Activated T-cell treated with anti-CD3 and anti-CD28 coated beads for 4 hours (primary cell): Measurements from ENCODE around the gene PDZD4.

Source experiments
- DNase-seq: peaks from one replicate; pipeline ENCODE4 v3.0.0-alpha.2; 2020

The PDZD4 gene

DNA sequence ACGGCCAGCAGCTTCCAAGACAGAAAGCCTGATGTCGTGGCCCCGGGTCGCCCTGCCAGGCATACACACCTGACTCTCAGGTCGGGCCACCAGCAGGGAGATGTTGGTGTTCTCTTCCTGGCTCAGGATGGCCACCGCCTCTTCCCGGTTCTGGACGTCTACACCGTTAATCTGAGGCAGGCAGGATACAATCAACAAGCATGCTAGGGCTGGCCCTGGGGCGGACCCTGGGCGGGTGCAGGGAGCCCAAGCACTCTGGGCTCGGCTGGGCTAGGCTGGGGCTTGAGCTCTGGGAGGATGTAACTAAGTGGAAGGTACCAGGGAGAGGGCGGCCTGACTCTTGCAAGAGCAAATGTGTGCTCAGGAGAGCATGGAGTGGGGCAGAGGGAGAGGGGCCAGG, 24.9 kb downstream of the PDZD4 start:
- no peak for DNase-seq

DNA sequence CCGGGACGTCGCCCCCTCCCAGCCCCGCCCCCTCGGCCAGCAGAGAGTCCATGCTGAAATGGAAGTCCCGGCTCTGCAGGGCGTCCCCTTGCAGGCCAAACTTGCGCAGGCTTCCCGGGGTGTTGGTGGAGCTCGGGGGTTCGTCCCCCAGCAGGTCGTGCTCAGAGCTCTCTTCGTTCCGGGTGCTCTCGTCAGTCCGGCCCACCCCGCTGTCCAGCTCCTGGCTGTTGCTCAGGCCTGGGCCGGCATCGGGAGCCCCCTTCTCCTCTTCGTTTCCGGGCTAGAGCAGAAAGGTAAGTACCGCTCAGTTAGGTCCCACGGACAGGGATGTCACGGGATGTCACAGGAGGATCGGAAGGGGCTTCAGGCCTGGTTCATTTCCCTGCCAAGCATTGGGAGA, 25.7 kb downstream of the PDZD4 start:
- DNase-seq, result no peak

DNA sequence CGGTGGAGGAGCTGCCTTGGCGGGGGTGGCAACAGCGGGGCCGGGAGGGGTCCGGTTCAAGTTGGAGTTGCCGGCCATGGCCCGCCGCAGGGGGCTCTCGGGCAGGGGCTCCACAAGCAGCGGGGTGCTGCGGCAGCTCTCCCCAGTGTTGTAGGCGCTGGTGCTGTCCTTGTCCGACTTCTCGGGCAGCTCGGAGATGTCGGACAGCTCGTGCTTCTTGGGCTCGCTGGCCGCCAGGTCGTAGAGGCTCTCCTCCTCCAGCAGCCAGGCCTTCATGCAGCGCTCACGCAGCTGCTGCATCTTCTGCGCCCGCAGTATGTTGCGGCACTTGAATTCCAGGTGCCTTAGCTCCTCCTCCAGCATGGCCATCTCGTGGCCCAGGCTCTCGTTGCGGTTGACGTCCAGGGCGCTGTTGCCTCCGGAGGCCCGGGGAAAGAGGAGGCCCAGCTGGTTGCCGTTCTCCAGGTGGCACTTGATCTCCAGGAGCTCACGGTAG, 26.2 kb downstream of the PDZD4 start:
- DNase-seq, result no peak

DNA sequence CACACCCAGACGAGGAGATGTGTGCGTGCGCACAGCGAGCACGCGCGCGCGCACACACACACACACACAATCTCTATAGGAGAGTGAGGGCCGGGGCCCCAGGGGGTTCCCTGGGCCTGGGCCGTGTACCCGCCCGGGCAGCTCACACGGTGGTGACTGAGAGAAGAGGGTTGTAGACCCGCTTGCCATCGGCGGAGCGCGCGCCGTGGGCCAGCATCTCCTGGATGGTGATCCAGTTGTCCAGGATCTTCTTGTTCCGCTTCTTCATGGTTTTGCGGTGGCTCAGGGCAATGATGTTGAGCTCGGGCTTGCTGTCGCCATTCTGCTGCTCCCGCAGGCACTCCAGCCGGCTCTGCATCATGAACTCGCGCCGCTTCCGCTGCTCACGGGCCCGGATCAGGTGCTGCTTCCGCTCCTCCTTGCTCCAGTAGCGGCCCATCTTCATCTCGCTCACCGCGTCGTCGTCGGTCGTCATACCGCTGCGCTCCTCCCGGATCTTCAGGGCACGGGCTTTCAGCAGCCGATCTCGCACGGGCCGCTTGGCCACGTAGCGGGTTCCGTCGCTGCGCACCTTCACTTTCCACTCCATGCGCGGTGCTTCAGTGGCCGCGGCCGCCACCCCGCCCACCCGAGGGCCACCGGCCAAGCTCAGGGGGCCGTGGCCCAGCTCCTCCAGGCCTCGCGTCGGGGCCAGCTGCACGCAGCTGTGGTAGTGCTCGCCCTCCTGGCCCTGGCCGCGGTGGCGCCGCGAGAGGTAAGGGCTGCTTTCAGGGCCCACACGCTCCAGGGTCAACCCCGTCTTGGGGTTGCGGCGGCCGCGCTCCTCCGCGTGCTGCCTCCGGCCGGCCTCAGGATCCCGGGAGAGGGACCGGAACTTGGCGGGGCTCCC, 26.9 kb downstream of the PDZD4 start:
- DNase-seq, result no peak

DNA sequence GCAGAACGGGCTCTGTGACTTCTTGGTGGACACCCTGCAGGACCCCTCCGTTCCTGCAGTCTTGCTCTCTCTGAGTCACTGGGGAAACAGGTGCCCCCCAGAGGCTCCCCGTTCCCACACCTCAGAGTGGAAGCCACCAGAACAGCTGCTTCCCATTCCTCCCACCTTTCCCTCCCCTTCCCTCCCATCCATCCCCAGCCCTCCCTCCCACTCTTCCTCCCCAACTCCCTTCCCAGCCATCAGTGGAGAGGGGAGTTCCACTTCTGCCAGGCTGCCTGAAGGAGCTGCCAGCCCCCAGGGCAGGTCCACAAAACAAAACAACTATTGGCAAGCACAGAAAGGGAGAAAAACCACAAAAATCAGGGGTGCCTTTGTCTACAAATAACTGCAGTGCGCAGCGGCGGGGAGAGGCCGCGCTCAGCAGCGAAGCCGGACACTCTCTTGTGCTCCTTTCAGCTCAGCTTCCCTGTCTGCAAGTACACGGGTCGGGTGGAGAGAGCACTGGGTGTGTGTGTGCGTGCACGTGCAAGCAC, 27.8 kb downstream of the PDZD4 start:
- DNase-seq, result no peak

DNA sequence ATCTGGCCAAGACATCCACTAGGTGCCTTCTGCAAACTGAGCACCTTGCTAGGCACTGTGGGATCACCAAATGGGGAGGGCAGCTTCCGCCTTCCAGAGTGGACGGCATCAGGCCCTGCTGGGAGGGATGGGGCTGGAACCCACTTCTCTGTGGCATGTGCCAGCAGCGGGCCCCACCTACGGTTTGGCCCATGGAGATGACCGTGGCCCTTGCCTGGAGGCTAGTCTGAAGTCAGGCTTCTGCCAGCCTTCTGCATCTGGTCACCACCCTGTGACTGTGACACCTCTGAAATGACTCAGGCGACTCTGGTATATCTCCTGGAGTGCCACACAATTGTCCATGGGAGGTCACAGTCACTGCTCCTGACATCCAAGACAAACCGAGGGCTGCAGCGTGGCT, 28.7 kb downstream of the PDZD4 start:
- no peak for DNase-seq

DNA sequence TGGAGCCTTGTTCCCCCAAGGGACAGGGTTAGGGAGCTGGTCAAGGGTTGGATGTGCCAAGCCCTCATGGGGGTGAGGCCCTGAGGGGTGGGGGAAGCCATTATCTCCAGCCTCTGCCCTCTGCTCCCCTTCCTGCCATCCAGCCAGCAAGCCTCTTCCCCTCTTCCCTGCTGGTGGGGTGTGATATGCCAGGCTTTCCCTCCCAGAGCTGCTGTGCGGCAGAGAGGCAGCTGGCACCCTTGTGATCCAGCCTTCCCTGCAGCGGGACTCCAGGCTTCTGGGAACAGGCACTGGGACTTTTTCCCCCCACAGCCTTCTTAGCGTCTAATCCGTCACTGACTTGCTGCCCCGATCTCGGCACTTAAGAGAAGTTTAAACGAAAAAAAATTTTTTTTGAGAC, 29.6 kb downstream of the PDZD4 start:
- DNase-seq, result no peak

DNA sequence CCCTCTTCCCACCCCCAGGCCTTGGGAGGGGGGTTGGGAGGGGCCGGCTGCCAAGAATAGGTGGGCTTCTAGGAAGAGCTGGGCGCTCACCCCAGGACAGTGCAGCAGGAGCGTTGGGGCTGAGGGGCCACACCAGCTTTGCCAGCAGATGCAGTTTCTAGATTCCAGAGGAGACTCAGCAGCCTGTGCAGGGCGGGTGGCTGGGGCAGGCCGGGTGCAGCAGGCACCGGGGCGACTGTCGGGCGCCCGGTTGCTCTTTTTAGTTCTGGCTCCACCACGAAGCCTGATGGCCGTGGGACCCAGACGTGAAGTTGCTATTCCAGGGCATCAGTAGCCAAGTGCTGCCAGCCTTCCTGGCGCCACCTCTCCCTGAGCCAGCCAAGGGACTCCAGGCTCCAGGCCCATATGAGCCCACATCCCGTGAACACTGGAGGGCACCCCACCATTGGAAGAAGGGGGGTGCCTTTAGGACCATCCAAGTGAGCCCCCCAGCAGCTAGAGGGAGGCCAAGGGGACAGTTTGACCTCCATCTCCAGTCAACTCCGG, 30.1 kb downstream of the PDZD4 start:
- no peak for DNase-seq

DNA sequence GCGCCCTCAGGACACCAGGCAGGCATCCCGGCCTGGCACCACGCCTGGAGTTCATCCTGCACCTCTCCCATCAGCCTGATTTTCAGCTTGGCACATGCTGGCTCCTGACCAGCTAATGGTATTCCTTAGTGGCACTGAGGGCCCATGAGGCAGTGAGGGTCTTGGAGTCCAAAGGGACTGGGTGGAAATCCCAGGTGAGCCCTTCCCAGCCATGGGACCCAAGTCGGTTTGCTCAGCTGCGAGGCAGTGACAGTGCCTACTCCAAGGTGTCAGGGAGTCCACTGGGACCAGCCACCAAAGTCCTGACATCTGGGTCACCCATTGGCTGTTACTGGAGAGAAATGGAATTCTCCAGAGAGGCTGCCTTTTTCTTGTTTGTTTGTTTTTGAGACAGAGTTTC, 31.0 kb downstream of the PDZD4 start:
- DNase-seq, result no peak

DNA sequence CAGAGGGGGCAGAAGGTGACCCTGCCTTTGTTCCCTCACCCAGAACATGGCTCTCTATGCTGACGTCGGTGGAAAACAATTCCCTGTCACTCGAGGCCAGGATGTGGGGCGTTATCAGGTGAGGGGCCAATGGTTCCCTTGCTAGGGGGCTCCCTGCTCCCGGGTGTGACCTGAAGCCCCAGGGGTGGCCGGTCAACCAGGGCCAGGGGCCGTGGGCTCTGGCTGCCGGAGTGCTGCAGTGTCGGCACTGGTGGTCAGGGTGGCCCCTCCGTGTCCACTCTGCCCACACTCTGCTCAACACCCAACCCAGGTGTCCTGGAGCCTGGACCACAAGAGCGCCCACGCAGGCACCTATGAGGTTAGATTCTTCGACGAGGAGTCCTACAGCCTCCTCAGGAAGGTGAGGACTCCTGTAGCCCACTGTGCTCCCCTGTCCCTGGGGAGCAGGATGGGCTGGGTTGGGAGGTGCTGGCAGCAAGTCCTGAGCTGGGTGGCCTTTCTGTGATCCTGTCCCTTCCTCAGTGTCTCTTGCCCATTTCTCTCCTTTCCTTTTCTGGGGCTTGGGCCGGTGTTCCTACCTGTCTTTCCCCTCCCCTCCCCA, 32.8 kb downstream of the PDZD4 start:
- DNase-seq, result no peak

DNA sequence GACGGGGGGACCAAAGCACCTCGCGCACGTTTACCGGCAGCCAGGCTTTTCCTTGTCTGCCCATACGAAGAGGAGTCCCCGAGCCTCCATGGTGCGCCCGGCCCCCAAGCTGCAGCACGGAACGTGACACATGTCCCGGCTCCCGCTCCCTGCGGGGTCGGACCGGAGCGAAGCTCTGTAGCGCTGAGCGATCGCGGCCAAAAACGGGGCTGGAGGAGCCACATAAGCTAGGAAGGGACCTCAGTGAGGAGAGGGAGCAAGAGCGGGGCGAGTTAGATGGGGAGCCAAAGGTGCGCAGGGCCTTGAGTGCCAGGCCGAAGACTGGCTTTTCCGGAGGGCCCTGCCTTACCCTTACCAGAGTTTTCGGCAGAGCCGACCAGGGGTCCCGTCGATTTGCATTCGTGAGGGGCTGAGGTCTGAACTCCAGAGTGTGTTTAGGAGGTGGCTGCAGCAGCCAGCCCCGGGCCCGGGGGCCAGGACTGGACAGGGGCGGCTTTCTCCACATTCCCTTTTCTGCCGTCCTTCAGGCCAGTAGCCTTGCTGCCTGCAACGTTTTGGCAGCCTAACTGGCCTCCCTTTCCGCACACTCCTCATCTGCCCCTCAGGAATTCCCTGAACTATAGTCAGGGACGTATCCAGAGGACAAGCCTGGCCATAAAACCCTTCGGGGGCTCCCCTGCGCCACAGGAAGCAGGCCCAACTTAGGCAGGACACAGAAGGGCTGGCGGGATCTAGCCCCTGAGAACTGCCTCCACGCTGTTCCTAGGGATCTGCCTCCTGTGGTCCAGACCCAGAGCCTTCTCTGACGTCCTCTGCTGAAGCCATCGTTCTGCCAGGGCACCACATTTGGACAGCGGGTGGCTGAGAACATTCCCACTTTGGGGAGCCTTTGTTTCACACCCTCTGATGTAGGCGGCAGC, 35.2 kb downstream of the PDZD4 start:
- DNase-seq, result no peak

DNA sequence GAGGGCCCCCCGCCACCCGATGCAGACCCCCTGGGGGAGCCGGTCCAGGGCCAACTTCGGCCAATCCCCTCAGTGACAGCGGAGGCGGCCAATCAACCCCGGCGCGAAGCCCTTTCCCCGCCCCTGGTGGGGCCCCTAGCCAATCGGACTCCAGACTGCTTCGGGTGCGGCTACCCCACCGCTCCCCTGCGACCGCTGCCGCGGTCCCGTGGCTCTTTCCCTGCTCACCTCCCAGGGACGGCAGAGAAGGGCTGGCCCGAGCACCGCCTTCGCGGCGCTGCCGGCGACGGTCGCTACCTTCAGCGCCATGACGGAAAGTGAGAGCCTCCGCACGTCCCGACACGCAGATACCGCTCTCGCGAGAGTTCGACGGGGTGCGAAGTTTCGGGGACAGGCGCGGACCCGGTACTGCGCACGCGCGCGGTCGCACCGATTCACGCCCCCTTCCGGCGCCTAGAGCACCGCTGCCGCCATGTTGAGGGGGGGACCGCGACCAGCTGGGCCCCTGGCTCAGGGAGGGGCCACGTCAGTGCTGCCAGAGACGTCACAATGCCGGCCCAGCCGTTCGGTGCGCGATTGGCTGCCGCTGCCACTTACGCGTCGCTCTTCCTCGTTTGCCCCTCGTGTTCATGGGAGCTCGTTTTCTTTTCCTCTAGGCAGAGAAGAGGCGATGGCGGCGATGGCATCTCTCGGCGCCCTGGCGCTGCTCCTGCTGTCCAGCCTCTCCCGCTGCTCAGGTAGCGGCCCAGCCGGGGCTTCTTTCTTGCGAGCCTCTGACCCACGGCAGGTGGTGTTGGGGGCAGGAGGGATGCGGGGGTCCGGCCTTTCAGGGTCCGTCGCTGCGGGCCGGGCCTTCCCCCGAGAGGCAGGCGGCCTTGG, 36.1 kb downstream of the PDZD4 start, which contains the start of the genes IDH3G and SSR4:
IDH3G (minus strand) TSS at position 358 of the 879 bp plus-strand sequence; CDS start at position 309, 49 bp downstream.
SSR4 (plus strand) TSS at position 651 of the 879 bp plus-strand sequence; CDS start at position 671, 20 bp downstream.
- peak; percentile 88 for DNase-seq

DNA sequence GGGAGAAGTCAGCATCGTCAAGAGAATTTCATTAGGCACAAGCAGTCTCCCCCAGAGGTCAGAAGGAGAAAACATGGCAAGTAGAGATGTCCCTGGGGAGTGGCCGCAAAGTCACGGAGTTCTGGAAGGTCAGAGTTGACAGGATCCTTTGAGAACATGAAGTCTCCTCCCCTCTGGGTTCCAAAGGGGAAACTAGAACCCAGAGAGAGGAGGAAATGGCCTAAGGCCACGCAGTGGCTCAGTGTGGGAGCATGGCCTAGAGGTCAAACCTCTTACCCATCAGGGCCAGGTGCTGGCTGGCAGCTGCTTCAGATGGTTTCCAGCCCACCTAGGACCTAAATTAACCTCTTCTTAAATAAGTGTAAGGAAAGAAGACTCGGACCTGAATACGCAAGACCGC, 37.1 kb downstream of the PDZD4 start:
- no peak for DNase-seq

DNA sequence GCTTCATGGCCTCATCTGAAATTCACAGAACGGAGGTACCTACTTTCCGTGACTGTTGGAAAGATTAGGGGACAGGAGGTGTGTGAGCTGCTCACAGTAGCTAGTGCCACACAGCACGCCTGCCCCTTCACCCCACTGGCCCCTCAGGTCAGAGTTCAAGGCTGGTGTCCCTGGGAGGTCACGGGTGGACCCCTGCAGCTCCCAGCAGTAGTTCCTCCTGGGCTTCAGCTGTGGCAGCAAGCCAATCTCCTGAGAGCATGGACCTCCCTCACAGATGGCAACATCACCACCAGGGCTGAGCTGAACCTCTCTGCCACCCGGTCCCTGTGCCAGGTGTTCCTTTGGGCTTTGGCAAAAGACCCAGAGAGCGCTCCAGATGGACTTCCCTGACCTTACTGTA, 38.0 kb downstream of the PDZD4 start:
- DNase-seq, result no peak

DNA sequence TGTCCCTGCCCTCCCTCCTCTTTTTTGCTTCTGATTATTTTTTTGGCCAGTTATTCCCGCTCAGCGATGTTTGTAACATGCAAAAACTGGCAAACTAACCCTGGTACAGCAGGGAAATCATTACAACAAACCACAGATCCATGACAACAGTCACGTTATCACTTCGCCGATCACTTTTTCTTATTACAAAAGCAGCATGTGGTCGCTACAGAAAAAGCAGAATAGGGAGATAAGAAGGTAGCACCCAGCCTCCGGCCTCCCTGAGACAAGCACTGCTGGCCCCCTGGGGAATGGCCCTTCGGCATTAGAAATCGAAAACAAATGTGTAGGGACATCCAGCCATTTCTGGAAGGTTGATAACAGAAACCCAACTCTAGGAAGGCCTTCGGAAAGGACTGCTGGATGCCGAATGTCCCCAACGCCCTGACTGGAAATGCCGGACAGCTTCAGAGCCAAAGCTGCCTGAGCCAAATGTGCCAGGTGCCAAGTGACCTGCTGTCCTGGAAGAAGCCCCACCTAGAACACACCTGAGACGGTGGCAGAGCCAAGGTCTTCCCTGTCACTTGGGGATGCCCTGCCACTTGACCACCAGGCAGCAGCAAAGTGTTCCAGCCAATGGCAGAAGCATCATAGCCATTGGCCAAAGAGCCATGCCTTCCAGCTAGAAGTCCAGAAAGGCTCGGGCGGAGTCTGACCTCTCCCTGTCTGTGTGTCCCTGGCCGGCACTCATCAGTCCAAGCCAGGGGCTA, 39.1 kb downstream of the PDZD4 start:
- no peak for DNase-seq

DNA sequence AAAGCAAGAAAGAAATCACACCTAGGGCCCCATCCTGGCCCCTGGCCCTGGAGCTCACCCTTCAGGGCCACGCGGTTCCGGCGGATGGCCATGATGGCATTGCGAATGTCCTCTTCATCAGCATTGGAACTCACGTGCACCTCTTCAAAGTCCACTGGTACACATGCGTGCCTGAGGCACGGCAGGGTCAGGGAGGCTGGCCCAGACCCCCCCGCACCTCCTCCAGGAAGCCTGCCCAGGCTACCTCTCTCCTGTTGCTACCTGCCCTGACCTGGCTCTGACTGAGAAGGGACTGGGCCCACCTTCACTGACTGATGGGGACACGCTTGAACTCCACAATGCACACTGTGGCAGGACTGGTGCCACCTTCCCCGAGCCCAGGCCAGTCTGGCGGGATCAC, 40.7 kb downstream of the PDZD4 start:
- no peak for DNase-seq

DNA sequence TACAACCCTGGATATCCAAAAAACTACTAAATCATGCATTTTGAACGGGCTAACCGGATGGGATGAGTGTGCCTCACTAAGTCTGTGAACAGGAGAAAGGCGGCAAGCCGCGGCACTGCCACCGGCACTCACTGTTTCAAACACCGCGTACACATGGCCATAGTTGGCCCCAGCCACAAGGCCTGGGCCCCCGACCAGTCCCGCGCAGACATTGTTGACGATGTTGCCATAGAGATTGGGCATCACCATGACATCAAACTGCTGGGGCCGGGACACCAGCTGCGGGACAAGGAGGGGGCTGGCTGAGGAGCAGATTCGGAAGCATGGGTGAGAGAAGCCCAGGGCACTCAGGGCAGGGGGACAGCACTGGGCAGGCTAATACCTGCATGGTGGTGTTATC, 43.7 kb downstream of the PDZD4 start:
- DNase-seq, result no peak

DNA sequence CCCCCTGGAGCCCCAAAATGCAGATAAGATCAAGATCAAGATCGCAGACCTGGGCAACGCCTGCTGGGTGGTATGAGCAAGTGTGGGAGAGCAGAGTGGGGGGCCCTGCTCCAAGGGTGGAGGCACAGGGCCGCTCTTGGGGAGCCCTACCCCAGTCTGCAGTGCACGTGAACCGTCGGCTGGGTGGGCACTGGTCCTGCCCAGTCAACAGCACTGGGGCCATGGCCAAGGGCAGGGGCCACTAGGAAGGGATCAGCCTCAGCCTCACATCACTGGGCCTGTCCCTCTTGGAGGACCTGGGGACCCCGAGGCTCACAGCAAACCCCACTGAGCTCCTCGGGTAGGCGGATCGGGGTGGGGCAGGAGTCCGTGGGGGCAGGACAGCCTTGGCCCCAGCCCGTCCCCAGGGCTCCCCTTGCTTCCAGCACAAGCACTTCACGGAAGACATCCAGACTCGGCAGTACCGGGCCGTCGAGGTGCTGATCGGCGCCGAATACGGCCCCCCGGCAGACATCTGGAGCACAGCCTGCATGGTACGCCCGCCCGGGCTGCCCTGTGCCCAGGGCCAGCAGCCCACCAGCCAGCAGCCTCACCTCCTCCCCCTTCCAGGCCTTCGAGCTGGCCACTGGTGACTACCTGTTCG, 45.9 kb downstream of the PDZD4 start:
- no peak for DNase-seq

DNA sequence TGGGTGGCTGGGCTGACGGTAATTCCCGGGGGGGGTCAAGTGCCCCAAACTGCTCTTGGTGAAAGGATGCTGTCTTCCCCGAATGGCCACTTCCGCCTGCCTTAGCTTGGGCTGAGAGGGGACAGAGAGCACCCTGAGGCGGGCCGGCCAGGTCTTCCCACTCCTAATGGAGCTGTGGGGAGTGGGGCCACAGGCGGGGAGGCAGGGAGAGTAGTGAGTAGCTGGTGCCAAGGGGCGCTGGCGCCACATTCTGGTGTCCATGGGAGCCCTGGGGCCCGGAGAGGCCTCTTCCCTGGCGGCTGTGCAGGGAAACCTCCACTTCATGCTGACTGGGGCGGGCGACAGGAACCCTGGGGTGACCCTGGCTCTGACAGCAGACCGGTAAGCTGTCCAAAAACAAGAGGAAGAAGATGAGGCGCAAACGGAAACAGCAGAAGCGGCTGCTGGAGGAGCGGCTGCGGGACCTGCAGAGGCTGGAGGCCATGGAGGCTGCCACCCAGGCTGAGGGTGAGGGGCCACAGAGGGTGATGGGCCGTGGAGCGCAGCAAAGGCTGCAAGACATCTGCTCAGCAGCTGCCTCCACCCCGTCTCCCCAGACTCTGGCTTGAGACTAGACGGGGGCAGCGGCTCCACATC, 46.8 kb downstream of the PDZD4 start:
- DNase-seq, result no peak

DNA sequence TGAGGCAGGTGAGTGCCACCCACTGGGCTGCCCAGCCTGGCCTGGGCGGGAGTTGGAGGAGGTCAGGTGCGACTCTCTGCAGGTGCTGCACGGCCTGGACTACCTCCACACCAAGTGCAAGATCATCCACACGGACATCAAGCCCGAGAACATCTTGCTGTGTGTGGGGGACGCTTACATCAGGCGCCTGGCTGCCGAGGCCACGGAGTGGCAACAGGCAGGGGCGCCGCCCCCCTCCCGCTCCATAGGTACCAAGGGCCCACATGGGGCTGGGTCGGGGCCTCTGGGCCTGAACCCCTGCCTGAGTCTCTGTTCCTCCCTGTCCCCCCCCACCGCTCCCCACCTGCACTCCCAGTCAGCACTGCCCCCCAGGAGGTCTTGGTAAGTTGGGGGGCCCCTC, 47.5 kb downstream of the PDZD4 start:
- DNase-seq, result no peak
